Measurements from ENCODE around the gene SKIC3. TPM values are rescaled to one million over a fixed set of nuclear protein-coding genes. Genes with fewer than 3 reads are reported as not detected.

Gene SKIC3
- total RNA-seq, 1 donor from 2014 or later: 86.1 TPM

DNA sequence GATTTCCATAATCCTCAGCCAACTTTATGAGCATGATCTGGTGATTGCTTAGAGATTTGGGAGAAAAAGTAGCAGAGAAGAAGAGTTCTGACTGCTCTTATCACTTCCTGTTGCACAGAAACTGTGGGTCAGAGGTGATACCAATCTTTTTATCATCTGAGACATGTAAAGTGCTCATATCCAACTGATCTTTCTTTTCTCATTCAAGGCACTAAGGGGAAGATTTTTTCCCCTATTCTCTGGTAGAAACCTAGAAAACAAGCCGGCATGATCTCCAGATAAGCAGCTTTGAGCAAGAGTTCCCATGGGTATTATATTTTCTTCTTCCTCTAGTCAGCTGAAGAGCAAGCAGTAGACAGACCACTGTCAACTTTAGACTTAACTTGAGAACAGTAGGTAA, 36.1 kb upstream of the SKIC3 start:
- no peak overlapping the region for H3K27ac Mint-ChIP-seq
- H3K9me3 Mint-ChIP-seq (ENCODE audit: low read depth): no peaks in the 10 kb centered on the region
- no peaks in the 10 kb centered on the region for H3K4me1 Mint-ChIP-seq (ENCODE audit: low read depth)
- no peak overlapping the region for H3K4me3 Mint-ChIP-seq (ENCODE audit: low read depth)
- TF ChIP-seq, protein P1, sequence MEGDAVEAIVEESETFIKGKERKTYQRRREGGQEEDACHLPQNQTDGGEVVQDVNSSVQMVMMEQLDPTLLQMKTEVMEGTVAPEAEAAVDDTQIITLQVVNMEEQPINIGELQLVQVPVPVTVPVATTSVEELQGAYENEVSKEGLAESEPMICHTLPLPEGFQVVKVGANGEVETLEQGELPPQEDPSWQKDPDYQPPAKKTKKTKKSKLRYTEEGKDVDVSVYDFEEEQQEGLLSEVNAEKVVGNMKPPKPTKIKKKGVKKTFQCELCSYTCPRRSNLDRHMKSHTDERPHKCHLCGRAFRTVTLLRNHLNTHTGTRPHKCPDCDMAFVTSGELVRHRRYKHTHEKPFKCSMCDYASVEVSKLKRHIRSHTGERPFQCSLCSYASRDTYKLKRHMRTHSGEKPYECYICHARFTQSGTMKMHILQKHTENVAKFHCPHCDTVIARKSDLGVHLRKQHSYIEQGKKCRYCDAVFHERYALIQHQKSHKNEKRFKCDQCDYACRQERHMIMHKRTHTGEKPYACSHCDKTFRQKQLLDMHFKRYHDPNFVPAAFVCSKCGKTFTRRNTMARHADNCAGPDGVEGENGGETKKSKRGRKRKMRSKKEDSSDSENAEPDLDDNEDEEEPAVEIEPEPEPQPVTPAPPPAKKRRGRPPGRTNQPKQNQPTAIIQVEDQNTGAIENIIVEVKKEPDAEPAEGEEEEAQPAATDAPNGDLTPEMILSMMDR (IDR thresholded peaks at IDR 0.05; ENCODE audit: unreplicated experiment): no peak
- H3K27me3 Mint-ChIP-seq: no peaks in the 10 kb centered on the region
- DNase-seq (ENCODE audit: low spot score, unreplicated experiment): no peak
- H3K36me3 Mint-ChIP-seq (ENCODE audit: insufficient read depth): peaks cover 6% of the 10 kb centered on the region

DNA sequence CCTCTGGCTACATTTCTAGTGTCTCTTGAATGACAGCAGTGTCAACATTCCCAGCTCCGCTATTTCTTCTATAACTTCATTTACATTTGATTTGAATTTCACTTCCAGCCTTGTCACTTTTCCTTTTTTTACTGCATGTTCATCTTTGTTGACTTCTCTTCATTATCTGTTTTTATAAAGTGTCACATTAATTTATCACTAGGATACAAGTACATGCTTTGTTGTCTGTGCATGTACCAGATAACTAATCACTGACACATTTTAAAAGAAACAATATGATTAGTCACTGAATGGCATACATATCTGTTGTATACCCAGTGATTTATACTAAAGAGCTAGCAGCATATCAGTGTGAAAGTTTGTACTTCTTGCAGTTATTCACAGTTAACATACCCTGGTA, 29.2 kb upstream of the SKIC3 start:
- Mint-ChIP-seq H3K4me3 (ENCODE audit: low read depth) (no peak overlapping the region), H3K9me3 (ENCODE audit: low read depth) (no peaks in the 10 kb centered on the region), H3K27ac (no peak overlapping the region), H3K4me1 (ENCODE audit: low read depth) (peaks cover 4% of the 10 kb centered on the region), H3K27me3 (no peaks in the 10 kb centered on the region), H3K36me3 (ENCODE audit: insufficient read depth) (peaks cover 14% of the 10 kb centered on the region)
- TF ChIP-seq, protein P1 (IDR thresholded peaks at IDR 0.05; ENCODE audit: unreplicated experiment): no peak
- no peak for DNase-seq (ENCODE audit: low spot score, unreplicated experiment)

DNA sequence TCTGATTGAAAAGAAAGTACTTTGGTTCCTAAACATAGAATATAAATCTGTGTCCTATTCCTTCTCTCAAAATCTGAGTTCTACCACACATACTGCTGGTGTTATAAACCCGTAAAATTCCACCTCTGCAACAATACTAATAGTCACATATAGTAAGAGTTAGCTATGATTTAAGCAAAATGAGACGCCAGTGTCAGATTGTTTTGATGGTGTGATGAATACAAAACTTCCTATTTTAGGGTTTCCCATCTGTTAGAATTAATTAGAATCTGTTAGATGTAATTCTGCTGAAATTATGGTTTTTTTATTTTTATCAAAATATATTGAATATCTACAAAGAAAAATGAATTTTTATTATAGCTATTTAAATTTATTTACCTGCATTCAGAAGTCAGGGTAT, 26.8 kb upstream of the SKIC3 start:
- Mint-ChIP-seq H3K36me3 (ENCODE audit: insufficient read depth) (peaks cover 14% of the 10 kb centered on the region), H3K9me3 (ENCODE audit: low read depth) (no peaks in the 10 kb centered on the region), H3K27ac (no peak overlapping the region)

GRCh38 chr5:95572016-95572415, 17.2 kb upstream of the SKIC3 start:
- H3K27ac Mint-ChIP-seq: no peak overlapping the region
- TF ChIP-seq, protein P1 (IDR thresholded peaks at IDR 0.05; ENCODE audit: unreplicated experiment): no peak
- H3K27me3 Mint-ChIP-seq: no peaks in the 10 kb centered on the region
- H3K9me3 Mint-ChIP-seq (ENCODE audit: low read depth): peaks cover 15% of the 10 kb centered on the region
- H3K36me3 Mint-ChIP-seq (ENCODE audit: insufficient read depth): peaks cover 23% of the 10 kb centered on the region
- H3K4me3 Mint-ChIP-seq (ENCODE audit: low read depth): no peak overlapping the region
- no peak for DNase-seq (ENCODE audit: low spot score, unreplicated experiment)
- H3K4me1 Mint-ChIP-seq (ENCODE audit: low read depth): no peaks in the 10 kb centered on the region

More for the DNA sequence above, 26.8 kb upstream of the SKIC3 start:
- Mint-ChIP-seq H3K4me3 (ENCODE audit: low read depth) (no peak overlapping the region), H3K4me1 (ENCODE audit: low read depth) (peaks cover 4% of the 10 kb centered on the region), H3K27me3 (no peaks in the 10 kb centered on the region)
- TF ChIP-seq, protein P1 (IDR thresholded peaks at IDR 0.05; ENCODE audit: unreplicated experiment): no peak
- DNase-seq (ENCODE audit: low spot score, unreplicated experiment): no peak

DNA sequence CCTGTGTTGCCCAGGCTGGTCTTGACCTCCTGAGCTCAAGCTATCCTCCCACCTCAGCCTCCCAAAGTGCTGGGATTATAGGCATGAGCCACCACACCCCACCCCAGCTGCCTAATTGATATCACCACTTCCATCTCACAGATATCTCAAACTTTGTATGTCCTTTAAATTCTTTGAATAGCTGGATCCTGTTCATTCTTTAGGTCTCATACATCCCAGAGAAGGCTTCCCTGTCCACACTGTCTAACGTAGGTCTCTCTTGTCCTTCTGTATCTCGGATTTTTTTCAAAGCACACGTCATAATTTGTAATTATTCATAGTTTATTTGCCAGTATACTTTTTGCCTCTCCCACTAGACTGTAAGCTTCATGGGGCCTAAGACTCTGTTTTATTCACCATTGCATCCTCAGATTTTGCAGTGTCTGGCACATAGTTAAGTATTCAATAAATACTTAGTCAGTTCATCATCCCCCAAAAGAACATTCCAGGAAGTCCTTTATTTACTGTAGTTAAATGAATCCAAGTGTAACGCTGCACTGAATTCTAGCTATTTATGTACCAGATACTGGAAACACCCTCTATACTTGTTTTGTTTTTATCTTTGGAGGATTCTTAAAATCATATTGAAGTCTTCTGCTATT, 10.6 kb upstream of the SKIC3 start:
- DNase-seq (ENCODE audit: low spot score, unreplicated experiment): no peak
- Mint-ChIP-seq H3K4me3 (ENCODE audit: low read depth) (no peak overlapping the region), H3K27ac (no peak overlapping the region), H3K36me3 (ENCODE audit: insufficient read depth) (peaks cover 1% of the 10 kb centered on the region), H3K9me3 (ENCODE audit: low read depth) (no peaks in the 10 kb centered on the region), H3K4me1 (ENCODE audit: low read depth) (no peaks in the 10 kb centered on the region), H3K27me3 (no peaks in the 10 kb centered on the region)
- TF ChIP-seq, protein P1 (IDR thresholded peaks at IDR 0.05; ENCODE audit: unreplicated experiment): no peak
